AG09319 (cell line): Measurements from ENCODE around the gene ACKR3.

Source experiments
- DNase-seq: peaks from one replicate; pipeline ENCODE4 v3.0.0-alpha.2; 2010; ENCODE audit warnings: low read depth; ENCODE audit errors: extremely low read depth
- TF ChIP-seq, protein P1 (sequence below): IDR thresholded peaks from 2 replicates; pipeline ENCODE4 v1.5.1; 2011; ENCODE audit warnings: low read depth, mild to moderate bottlenecking, inconsistent platforms, low read length, moderate library complexity

Gene ACKR3

DNA sequence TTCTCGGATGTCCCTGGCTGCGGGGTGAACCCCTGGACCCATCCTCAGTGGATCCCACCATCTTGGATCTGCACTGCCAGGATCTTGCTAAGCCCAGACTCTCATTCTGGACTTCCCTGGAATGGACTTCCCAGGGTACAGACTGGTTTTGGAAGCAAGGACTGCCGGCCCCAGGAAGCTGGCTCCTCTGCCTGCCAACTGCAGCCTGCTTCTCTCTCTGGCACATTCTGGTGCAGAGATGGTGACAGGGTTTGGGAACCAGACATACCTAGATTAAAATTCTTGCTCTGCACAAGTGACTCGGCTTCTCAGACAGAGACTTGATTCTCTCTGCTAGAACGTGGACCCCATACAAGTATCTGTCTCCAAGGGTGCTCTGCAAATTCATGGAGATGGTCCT, 29.4 kb downstream of the ACKR3 start:
- no peak for DNase-seq
- TF ChIP-seq, protein P1, sequence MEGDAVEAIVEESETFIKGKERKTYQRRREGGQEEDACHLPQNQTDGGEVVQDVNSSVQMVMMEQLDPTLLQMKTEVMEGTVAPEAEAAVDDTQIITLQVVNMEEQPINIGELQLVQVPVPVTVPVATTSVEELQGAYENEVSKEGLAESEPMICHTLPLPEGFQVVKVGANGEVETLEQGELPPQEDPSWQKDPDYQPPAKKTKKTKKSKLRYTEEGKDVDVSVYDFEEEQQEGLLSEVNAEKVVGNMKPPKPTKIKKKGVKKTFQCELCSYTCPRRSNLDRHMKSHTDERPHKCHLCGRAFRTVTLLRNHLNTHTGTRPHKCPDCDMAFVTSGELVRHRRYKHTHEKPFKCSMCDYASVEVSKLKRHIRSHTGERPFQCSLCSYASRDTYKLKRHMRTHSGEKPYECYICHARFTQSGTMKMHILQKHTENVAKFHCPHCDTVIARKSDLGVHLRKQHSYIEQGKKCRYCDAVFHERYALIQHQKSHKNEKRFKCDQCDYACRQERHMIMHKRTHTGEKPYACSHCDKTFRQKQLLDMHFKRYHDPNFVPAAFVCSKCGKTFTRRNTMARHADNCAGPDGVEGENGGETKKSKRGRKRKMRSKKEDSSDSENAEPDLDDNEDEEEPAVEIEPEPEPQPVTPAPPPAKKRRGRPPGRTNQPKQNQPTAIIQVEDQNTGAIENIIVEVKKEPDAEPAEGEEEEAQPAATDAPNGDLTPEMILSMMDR = no peak

DNA sequence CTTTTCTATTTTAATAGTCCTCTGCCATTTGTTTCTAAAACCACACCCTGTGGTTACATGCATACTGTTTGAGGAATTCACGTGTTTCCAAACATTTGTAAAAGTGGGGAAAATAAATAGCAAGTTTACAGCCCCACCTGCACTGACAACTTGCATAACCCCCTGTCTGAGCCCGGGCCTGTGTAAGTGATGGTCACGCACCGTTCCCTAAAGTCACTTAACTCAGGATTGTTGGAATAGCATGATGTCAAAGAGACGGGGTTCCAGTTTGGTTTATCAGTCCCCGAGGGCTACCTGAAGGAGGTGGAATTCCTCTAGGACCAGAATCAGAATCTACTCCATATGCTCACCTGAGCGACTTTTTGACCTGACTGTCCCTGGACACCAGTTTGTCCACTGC, 30.5 kb downstream of the ACKR3 start:
- no peak for DNase-seq
- TF ChIP-seq, protein P1 = no peak

DNA sequence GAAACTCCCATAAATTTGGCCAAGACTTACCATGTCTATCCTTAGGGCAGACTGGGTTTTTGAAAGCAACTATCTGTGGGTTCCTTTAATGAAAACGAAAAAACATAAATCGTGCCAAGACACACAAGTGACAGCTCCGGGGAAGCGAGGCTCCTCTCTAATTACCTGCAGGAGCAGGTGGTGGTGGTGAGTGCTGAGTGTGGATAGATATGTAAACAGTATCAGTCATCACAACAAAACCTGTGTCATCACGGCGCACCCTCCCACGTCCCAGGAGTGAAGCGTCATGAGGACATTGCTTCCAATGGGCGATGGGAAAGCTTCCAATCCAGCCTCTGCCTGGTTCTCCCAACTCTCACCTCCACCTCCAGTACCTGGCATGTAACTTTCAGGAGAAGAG, 31.3 kb downstream of the ACKR3 start:
- no peak for DNase-seq
- TF ChIP-seq, protein P1 = no peak

DNA sequence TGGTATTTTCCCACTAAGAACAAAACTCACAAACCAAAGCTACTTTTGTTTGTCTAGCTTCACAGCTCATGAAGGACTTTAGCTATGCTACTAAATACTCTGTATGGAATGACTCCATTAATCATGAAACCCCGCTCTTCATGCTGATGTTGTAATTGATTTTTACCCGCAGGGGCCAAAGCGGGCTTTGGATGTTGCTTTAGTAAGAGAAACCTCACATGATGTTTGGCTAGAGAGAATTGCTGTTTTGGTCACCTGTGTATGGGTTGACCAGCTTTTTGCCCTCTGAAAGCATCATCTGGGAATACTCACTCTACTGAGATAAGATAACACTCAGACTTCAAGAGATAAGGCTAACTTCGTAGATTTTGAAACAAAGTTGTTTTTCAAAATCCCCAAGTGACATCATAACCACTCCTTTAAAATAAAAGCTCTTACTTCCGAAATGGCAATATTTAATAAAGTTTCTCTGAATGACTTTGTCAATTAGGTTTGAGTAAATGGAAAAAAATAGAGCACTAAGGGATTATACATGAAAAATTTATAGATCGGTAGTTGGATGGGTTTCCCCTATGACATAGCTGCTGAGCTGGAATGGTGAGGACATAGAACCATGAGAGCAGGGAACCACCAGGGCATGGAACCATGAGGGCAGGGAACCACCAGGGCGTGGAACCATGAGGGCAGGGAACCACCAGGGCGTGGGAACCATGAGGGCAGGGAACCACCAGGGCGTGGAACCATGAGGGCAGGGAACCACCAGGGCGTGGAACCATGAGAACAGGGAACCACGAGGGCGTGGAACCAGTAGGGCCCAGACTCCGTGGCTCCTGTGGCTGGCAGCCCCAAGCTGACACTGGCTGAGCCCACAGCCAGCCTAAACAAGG, 31.9 kb downstream of the ACKR3 start:
- no peak for DNase-seq
- TF ChIP-seq, protein P1 = no peak

DNA sequence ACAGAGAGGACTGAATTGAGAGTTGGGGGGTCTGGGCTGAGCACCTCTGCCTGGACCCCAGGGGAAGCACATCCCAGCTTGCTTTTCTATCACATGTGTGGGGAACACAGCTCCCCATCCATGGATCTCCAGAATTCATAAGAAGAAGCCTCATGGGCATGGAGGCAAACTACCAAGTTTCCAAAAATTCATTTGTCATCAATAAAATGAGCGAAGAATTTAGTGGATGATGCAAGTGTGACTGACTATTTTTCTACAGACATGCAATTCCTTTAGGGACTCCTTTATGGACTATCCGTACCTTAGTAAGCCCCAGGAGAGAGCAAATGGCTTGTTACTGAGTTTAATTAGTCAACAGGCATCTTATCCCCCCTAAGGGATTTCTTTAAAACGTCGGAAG, 33.1 kb downstream of the ACKR3 start:
- TF ChIP-seq, protein P1 = no peak
- no peak for DNase-seq

DNA sequence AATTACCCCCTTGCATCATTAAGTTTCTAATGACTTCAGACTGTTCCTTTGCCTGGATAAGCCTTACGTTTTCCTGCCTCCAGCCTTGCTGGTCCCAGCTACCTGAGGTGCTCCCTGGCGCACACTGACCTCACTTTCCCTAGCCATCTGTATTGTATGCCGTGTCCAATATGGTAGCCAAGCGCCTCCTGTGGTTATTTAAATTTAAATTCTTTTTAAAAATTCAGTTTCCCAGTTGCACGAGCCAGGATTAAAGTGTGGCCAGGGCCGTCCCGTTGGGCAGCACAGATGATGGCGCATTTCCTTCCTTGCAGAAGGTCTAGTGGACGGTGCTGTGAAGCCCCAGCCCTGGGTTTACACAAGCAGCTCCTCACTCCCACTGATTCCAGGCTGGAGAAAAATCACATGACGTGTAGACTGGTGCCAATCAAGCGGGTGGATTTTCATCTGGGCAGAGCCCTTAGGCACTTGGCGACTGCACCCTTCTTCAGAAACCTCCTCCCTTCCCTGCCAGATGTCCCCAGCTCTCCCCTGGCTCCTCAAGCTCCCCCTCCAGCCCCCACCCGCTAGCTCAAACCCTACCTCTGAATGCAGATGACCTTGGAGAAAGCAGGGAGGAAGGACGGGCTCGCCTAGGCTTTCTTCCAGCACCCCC, 33.9 kb downstream of the ACKR3 start:
- TF ChIP-seq, protein P1 = no peak
- no peak for DNase-seq

DNA sequence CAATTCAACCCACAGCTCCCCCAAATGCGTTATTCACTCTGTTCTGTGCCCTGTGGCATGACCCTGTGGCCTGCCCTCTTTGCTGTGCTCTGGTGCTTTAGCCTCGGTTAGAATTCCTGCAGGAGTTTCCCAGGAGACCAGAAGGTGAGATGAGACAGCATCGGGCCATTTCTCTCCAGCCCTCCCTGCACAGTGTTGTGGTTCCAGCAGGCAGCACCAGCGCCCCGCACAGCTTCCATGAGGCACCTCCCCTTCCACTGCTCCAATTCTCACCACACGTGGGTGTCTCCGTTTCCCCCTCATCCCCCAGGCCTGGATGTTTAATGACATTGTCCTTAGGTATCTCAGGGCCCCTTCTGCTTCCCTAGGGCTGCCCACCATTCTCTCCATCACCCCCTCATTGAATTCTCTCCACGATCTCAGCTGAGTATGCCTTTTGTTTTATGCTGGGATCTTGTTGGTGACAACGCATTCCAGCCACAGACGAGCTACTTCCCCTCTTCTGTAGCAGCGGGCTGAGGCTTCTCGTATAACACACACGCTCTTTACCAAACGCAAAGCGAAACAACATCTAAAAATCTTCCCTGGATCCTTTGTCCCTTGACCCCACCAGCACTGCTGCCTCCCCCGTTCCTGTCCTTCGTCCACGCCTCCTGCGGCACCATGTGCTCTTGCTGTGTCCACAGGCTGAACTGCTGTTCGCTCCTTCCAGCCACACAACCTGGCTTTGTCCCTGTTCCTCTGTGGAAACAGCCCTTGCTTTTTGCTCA, 35.1 kb downstream of the ACKR3 start:
- TF ChIP-seq, protein P1 = no peak
- no peak for DNase-seq
